Suprapubic skin (tissue), 4 donors: ENCODE data around the gene PLEKHF1. TPM values are rescaled to one million over a fixed set of nuclear protein-coding genes. Genes with fewer than 3 reads are reported as not detected.

ENCODE experiments used
- DNase-seq, 2 donors: peaks; one replicate each; pipeline ENCODE4 v3.0.0-alpha.2; 2019; ENCODE audit warnings: low spot score in 2 of 2
- H3K27ac ChIP-seq: fragments of 200-600 bp; sonication (generic); one replicate; pipeline ENCODE4 v1.5.1; 2019
- H3K27me3 ChIP-seq: fragments of 200-600 bp; sonication (generic); one replicate; pipeline ENCODE4 v1.5.1; 2019
- H3K36me3 ChIP-seq: fragments of 200-600 bp; sonication (generic); one replicate; pipeline ENCODE4 v1.5.1; 2019
- H3K4me1 ChIP-seq: fragments of 200-600 bp; sonication (generic); one replicate; pipeline ENCODE4 v1.5.1; 2019
- H3K4me3 ChIP-seq: fragments of 200-600 bp; sonication (generic); one replicate; pipeline ENCODE4 v1.5.1; 2019; ENCODE audit warnings: mild to moderate bottlenecking
- H3K9me3 ChIP-seq: fragments of 200-600 bp; sonication (generic); one replicate; pipeline ENCODE4 v1.5.1; 2019
- EP300 ChIP-seq: sonication (generic); formaldehyde crosslinking; IDR thresholded peaks from one replicate; pipeline ENCODE4 v1.6.1; 2017; ENCODE audit warnings: antibody characterized with exemption
- POLR2A ChIP-seq, 2 donors: fragments of 450-650 bp; IDR thresholded peaks; one replicate each; pipeline ENCODE4 v1.6.1; 2017; ENCODE audit warnings: antibody characterized with exemption in 2 of 2, mild to moderate bottlenecking in 2 of 2, moderate library complexity in 2 of 2
- POLR2AphosphoS5 ChIP-seq, 3 donors: sonication (generic); formaldehyde crosslinking; IDR thresholded peaks; one replicate each; pipeline ENCODE4 v1.6.1; 2017; ENCODE audit warnings: antibody characterized with exemption in 3 of 3
- WGBS: methylation state at CpG from one replicate; pipeline ENCODE4 v1.1.5; 2018; 5-methylcytosine and 5-hydroxymethylcytosine counted together
- total RNA-seq, 4 donors: library from RNA; depleted of rRNA; stranded (reverse); fragments of >200 nt; gene quantifications; one replicate each; pipeline ENCODE4 v1.1.0, GENCODE V29; 2016
- TF ChIP-seq, protein P1 (sequence below), 2 donors: fragments of 200-600 bp in 1 of 2; fragments of 450-650 bp in 1 of 2; sonication (generic) in 1 of 2; IDR thresholded peaks; one replicate each; pipeline ENCODE4 v1.5.1; 2016 to 2019; ENCODE audit warnings: antibody characterized with exemption in 2 of 2, mild to moderate bottlenecking in 1 of 2, moderate library complexity in 1 of 2

The PLEKHF1 gene
- total RNA-seq, 4 donors from 2014 or later, result 4.5 to 18.8 (median 9.7) TPM

GRCh38 chr19:29679598-29680210 is 14.4 kb downstream of the PLEKHF1 start:
- 82% methylated on average over 5 of the region's 9 CpGs for WGBS
- H3K4me1 ChIP-seq, result peaks cover 72% of the 10 kb centered on the region

DNA sequence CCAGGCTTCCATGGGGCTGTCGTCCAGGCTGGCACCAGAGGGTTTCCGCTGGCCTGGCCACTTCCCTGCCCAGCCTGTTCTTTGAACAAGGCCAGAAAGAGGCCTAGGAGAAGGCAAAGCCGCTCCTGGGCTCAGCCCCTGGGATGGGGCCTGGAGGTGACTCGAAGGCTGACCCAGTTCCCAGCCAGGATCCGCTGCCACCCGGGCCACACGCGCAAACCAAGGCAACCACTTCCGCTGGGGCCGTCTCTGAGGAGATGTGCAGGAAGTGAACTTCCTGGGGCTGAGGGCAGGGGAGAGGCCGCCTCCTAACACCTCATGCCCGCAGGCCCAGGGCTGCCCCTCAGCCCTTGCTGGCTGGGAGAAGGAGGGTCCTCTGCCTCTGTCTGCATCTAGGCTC is 15.2 kb downstream of the PLEKHF1 start:
- Histone ChIP-seq H3K27me3 (no peaks in the 10 kb centered on the region), H3K9me3 (no peaks in the 10 kb centered on the region), H3K4me3 (no peak overlapping the region), H3K36me3 (peaks cover 6% of the 10 kb centered on the region), H3K27ac (peak overlapping the region; percentile 65), H3K4me1 (peaks cover 77% of the 10 kb centered on the region)
- 70% methylated on average over 12 of the region's 12 CpGs for WGBS
- TF ChIP-seq POLR2A (IDR thresholded peaks at IDR 0.05) (no peak), POLR2AphosphoS5 (IDR thresholded peaks at IDR 0.05) (no peak), EP300 (no peak)
- TF ChIP-seq, protein P1, sequence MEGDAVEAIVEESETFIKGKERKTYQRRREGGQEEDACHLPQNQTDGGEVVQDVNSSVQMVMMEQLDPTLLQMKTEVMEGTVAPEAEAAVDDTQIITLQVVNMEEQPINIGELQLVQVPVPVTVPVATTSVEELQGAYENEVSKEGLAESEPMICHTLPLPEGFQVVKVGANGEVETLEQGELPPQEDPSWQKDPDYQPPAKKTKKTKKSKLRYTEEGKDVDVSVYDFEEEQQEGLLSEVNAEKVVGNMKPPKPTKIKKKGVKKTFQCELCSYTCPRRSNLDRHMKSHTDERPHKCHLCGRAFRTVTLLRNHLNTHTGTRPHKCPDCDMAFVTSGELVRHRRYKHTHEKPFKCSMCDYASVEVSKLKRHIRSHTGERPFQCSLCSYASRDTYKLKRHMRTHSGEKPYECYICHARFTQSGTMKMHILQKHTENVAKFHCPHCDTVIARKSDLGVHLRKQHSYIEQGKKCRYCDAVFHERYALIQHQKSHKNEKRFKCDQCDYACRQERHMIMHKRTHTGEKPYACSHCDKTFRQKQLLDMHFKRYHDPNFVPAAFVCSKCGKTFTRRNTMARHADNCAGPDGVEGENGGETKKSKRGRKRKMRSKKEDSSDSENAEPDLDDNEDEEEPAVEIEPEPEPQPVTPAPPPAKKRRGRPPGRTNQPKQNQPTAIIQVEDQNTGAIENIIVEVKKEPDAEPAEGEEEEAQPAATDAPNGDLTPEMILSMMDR (IDR thresholded peaks at IDR 0.05), result no peak
- peak in 1 of 2 donors; percentile 66 for DNase-seq

More at GRCh38 chr19:29679598-29680210, 14.4 kb downstream of the PLEKHF1 start:
- Histone ChIP-seq H3K27ac (peak overlapping the region; percentile 65), H3K9me3 (no peaks in the 10 kb centered on the region), H3K36me3 (peaks cover 13% of the 10 kb centered on the region), H3K4me3 (no peak overlapping the region), H3K27me3 (no peaks in the 10 kb centered on the region)
- TF ChIP-seq, protein P1 (IDR thresholded peaks at IDR 0.05), result no peak
- TF ChIP-seq POLR2A (IDR thresholded peaks at IDR 0.05) (no peak), EP300 (no peak), POLR2AphosphoS5 (IDR thresholded peaks at IDR 0.05) (no peak)
- DNase-seq, result no peak

DNA sequence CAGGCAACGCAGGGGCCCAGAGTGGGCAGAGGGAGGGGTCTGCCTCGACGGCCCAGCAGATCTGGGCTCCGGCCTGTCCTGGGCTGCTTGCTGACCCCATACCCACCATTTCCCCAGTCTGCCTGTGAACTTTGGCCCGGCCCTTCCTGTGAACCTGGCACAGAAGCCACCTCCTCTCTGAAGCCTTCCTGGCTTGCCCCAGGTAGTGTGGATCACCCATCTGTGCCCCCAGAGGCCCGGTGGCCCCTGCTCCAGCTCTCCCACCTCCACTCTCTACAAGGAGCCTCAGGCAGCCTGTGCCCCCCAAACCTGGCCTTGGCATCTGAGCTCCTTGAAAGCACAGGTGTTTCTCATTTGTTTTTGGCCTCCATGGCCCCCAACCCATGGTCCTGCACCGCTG is 15.7 kb downstream of the PLEKHF1 start:
- peak overlapping the region; percentile 65 for H3K27ac ChIP-seq
- 71% methylated on average over 3 of the region's 7 CpGs for WGBS
- TF ChIP-seq POLR2AphosphoS5 (IDR thresholded peaks at IDR 0.05) (no peak), EP300 (no peak), POLR2A (IDR thresholded peaks at IDR 0.05) (no peak)
- TF ChIP-seq, protein P1 (IDR thresholded peaks at IDR 0.05), result no peak
- H3K4me1 ChIP-seq, result peaks cover 74% of the 10 kb centered on the region
- H3K36me3 ChIP-seq, result peaks cover under 1% of the 10 kb centered on the region
- H3K9me3 ChIP-seq, result no peaks in the 10 kb centered on the region
- no peak for DNase-seq
- no peak overlapping the region for H3K4me3 ChIP-seq
- no peaks in the 10 kb centered on the region for H3K27me3 ChIP-seq

DNA sequence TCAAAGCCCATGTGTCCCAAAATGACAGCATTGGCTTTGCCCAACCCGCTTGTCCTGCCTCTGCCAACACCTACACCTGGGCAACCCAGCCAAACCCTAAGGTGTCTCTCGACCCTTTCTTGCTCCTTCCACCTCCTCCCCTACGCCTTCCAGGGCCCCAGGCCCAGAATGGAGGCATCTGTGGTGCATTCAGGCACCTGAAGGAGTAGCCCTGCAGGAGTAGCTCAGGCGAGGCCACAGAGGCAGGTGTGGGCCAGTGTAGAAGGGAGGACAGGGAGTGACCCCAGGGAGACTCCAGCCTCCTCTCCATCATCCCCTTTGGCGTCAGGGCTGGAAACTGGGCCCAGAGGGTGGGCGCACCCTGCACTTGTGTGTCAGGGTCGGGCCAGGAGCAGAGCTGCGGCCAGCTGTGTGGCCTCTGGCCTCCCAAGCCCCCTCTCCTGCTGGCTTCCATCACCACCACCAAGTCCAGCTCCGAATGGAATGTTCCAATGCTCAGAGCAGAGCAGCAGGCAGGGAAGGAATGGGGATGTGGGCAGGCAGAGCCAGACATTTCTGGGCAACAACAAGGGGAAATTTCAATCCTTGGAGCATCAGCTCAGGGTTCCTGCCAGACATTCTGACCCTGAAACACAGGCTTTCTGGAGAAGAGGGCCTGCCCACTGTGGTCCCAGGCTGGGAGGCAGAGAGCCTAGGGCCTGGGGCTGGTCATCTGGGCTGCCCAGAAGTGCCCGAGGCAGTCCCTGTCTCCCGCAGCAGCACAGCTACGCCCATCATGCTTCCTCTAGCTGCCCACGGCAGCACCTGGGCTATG is 16.4 kb downstream of the PLEKHF1 start:
- no peak for DNase-seq
- H3K4me1 ChIP-seq, result peaks cover 73% of the 10 kb centered on the region
- TF ChIP-seq, protein P1 (IDR thresholded peaks at IDR 0.05), result no peak
- no peak for TF ChIP-seq POLR2A (IDR thresholded peaks at IDR 0.05)
- TF ChIP-seq POLR2AphosphoS5 (IDR thresholded peaks at IDR 0.05), result no peak
- no peak for TF ChIP-seq EP300
- peak overlapping the region; percentile 65 for H3K27ac ChIP-seq
- 51% methylated on average over 7 of the region's 13 CpGs for WGBS
- H3K36me3 ChIP-seq, result no peaks in the 10 kb centered on the region
- H3K4me3 ChIP-seq, result no peak overlapping the region
- H3K9me3 ChIP-seq, result no peaks in the 10 kb centered on the region
- H3K27me3 ChIP-seq, result no peaks in the 10 kb centered on the region

GRCh38 chr19:29682236-29682895 is 17.1 kb downstream of the PLEKHF1 start:
- 75% methylated on average over 14 of the region's 16 CpGs for WGBS
- peaks cover 67% of the 10 kb centered on the region for H3K4me1 ChIP-seq
- no peaks in the 10 kb centered on the region for H3K9me3 ChIP-seq
- H3K27ac ChIP-seq, result peak overlapping the region; percentile 65
- no peaks in the 10 kb centered on the region for H3K36me3 ChIP-seq
- DNase-seq, result no peak
- TF ChIP-seq POLR2A (IDR thresholded peaks at IDR 0.05), result no peak
- no peak for TF ChIP-seq EP300
- TF ChIP-seq, protein P1 (IDR thresholded peaks at IDR 0.05), result no peak
- no peak for TF ChIP-seq POLR2AphosphoS5 (IDR thresholded peaks at IDR 0.05)
- no peaks in the 10 kb centered on the region for H3K27me3 ChIP-seq
- H3K4me3 ChIP-seq, result no peak overlapping the region
